ENCODE measurements around the gene ZNF275. TPM values are rescaled to one million over a fixed set of nuclear protein-coding genes. Genes with fewer than 3 reads are reported as not detected.
"Not testable (repeated sequence)": the region's sequence is repeated elsewhere in the genome, so short reads cannot be mapped to it uniquely, and the experiment has no call there.

Gene ZNF275
- total RNA-seq, 4 donors from 2014 or later, result 11.8 to 15.9 (median 12.6) TPM

DNA sequence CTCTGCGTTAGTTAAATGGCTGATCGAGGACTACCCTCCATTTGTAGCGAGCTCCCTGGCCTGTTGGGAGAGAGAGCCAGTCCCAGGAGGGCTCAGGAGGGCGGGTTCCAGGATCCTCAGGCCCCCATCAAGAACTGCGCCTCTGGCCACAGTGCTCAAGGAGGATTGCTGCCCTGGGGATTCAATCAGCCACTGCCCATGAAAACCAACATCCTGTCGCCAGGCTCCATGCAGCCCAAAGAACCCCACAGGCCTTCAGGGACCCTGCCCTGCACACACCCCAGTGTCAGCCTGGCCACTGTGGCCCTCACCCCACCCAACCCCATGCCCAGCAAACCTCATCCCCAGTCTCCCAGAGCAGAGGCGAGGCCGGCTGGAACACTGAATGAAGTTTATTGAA lies 16.6 kb upstream of the ZNF275 start:
- TF ChIP-seq EP300 (IDR thresholded peaks at IDR 0.05), result no peak
- no peak for TF ChIP-seq POLR2A (IDR thresholded peaks at IDR 0.05)
- TF ChIP-seq, protein P1, sequence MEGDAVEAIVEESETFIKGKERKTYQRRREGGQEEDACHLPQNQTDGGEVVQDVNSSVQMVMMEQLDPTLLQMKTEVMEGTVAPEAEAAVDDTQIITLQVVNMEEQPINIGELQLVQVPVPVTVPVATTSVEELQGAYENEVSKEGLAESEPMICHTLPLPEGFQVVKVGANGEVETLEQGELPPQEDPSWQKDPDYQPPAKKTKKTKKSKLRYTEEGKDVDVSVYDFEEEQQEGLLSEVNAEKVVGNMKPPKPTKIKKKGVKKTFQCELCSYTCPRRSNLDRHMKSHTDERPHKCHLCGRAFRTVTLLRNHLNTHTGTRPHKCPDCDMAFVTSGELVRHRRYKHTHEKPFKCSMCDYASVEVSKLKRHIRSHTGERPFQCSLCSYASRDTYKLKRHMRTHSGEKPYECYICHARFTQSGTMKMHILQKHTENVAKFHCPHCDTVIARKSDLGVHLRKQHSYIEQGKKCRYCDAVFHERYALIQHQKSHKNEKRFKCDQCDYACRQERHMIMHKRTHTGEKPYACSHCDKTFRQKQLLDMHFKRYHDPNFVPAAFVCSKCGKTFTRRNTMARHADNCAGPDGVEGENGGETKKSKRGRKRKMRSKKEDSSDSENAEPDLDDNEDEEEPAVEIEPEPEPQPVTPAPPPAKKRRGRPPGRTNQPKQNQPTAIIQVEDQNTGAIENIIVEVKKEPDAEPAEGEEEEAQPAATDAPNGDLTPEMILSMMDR (IDR thresholded peaks at IDR 0.05), result no peak
- Histone ChIP-seq H3K27me3 (peaks cover 0 to 22% of the 10 kb centered on the region in 2 donors), H3K4me3 (no peak overlapping the region), H3K27ac (no peak overlapping the region), H3K4me1 (no peaks in the 10 kb centered on the region), H3K9me3 (no peaks in the 10 kb centered on the region), H3K36me3 (no peaks in the 10 kb centered on the region)
- WGBS, 2 donors, result 64 to 75% methylated on average over 3 to 7 of the region's 8 CpGs
- no peak for DNase-seq (ENCODE audit: low spot score in 2 of 2)

DNA sequence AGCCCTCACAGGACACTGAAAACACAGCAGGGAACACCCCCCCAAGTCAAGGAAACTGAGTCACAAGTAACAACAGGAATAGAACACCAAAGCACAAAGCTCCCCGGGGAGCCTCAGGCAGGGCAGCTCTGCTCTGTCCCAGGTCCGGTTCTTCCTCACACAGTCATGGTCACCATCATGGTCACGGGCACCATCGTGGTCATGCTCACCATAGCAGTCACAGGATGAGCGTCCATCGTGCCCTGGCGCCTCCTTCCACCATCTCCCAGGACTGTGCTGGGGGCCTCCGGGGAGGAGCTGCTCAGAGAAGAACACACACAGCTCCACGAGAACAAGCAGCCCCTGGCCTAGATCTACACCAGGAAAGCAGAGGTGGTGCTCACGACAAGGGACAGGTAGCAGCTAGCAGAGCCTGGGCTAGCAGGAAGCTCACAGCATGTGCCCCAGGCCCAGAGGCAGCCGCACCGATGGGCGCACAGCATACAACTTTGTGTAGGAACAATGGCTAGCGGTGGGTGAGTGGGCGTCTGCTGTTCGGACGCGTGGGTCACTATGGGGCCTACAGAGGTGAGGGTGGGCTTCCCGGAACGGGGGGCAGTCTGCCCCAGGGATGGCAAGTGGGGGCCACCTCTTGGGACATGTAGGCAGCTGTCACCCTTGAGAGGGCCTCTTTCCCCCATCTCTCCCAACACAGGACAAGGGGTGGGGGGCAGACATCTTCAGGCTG lies 15.8 kb upstream of the ZNF275 start:
- Histone ChIP-seq H3K27ac (no peak overlapping the region), H3K4me1 (no peaks in the 10 kb centered on the region), H3K27me3 (peaks cover 0 to 23% of the 10 kb centered on the region in 2 donors), H3K9me3 (no peaks in the 10 kb centered on the region), H3K4me3 (no peak overlapping the region), H3K36me3 (no peaks in the 10 kb centered on the region)
- WGBS, 2 donors, result 76 to 89% methylated on average over 12 to 20 of the region's 20 CpGs
- TF ChIP-seq EP300 (IDR thresholded peaks at IDR 0.05), result no peak
- no peak for TF ChIP-seq POLR2A (IDR thresholded peaks at IDR 0.05)
- TF ChIP-seq, protein P1 (IDR thresholded peaks at IDR 0.05), result no peak
- no peak for DNase-seq (ENCODE audit: low spot score in 2 of 2)

DNA sequence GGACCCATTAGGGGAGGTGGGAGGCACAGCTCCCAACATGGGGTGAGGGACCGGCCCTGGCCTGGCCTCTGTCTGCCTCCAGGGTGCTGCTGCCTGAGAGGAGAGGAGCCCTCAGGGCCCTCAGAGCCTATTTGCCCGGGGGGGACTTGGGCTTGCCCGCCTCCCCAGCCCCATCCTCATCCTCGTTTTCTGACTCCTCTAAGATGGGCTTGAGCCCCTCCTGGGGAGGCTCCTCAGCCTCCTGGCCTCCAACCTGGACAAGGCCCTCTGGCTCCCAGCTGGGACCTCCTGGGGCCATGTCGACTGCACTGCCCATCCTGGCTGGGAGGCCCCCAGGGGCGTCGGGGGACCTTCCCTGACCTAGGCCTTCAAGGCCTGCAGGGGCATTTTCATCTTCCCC lies 15.1 kb upstream of the ZNF275 start:
- TF ChIP-seq EP300 (IDR thresholded peaks at IDR 0.05) (no peak), POLR2A (IDR thresholded peaks at IDR 0.05) (no peak)
- TF ChIP-seq, protein P1 (IDR thresholded peaks at IDR 0.05), result no peak
- H3K27ac ChIP-seq, result no peak overlapping the region
- no peaks in the 10 kb centered on the region for H3K9me3 ChIP-seq

DNA sequence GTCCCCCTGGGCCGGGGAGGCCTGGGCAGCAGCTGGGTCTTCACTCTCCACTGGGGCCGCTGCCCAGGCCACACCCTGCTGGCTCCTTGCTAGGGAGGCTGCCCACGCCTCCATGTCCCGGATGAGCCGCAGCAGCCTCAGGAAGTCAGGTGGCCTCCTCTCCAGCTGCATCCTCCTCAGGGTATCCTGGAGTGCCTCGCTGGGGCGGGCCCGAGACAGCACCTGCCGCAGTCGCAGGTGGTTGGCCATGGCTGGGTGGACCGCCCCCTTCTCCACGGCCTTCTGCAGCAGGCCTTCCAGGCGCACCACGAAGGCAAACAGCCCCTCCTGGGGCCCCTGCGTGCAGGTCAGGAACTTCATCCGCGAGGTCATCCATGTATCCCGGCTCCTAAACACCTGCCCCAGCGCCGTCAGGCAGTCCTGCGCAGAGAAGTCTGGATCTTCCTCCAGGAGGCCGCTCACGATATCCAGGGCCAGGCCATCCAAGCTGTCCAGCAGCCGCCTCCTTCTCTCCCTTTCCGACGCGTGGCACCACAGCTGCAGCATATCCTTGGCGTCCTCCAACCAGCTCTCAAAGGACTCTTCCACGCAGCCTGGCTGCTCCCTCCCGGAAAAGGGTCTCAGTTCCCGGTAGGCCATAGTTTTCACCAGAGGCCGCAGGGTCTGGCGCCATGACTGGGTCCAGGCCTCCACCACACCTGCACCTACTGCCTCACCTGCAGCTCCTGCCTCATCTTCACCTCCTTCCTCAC lies 14.5 kb upstream of the ZNF275 start:
- Histone ChIP-seq H3K9me3 (no peaks in the 10 kb centered on the region), H3K4me1 (no peaks in the 10 kb centered on the region), H3K4me3 (no peak overlapping the region), H3K36me3 (no peaks in the 10 kb centered on the region), H3K27ac (no peak overlapping the region), H3K27me3 (peaks cover 0 to 25% of the 10 kb centered on the region in 2 donors)
- TF ChIP-seq, protein P1 (IDR thresholded peaks at IDR 0.05), result no peak
- no peak for TF ChIP-seq EP300 (IDR thresholded peaks at IDR 0.05)
- no peak for TF ChIP-seq POLR2A (IDR thresholded peaks at IDR 0.05)
- no peak for DNase-seq (ENCODE audit: low spot score in 2 of 2)
- WGBS, 2 donors, result 84 to 91% methylated on average over 14 to 19 of the region's 33 CpGs

More for the DNA sequence above, 15.1 kb upstream of the ZNF275 start:
- Histone ChIP-seq H3K36me3 (no peaks in the 10 kb centered on the region), H3K4me1 (no peaks in the 10 kb centered on the region), H3K4me3 (no peak overlapping the region), H3K27me3 (peaks cover 0 to 23% of the 10 kb centered on the region in 2 donors)
- DNase-seq (ENCODE audit: low spot score in 2 of 2), result no peak
- 74% methylated on average over 6 of the region's 7 CpGs; no CpG with 5 or more reads in 1 of the 2 donors for WGBS, 2 donors

DNA sequence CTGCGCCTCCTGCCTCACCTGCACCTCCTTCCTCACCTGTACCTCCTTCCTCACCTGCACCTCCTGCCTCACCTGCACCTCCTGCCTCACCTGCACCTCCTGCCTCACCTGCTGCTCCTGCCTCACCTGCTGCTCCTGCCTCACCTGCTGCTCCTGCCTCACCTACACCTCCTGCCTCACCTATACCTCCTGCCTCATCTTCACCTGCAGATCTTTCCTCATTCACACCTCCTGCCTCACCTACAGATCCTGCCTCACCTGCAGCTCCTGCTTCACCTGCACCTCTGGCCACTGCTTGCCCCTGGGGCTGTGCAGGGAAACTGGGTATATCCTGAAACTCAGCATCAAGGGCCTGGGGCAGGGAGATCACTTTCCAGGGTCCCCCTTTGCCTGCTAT lies 13.9 kb upstream of the ZNF275 start:
- not testable (repeated sequence) for H3K27ac ChIP-seq

More for the DNA sequence above, 13.9 kb upstream of the ZNF275 start:
- H3K4me3 ChIP-seq; DNase-seq (ENCODE audit: low spot score in 2 of 2); H3K36me3 ChIP-seq; H3K9me3 ChIP-seq; H3K4me1 ChIP-seq: not testable (repeated sequence)
- 87 to 89% methylated on average over 1 of the region's 1 CpG for WGBS, 2 donors
- peaks cover 0 to 25% of the 10 kb centered on the region in 2 donors for H3K27me3 ChIP-seq

Measured in tibial nerve (tissue), 4 donors.